ENCODE measurements around the gene ANKRD24. TPM values are rescaled to one million over a fixed set of nuclear protein-coding genes. Genes with fewer than 3 reads are reported as not detected.

ANKRD24 gene
- total and polyA plus RNA-seq, 2 experiments from 2014 or later: 3.7 to 18.0 TPM

- TF ChIP-seq ZNF462 (CRISPR knock-in tag; IDR thresholded peaks at IDR 0.05): no peak
- no peak for TF ChIP-seq EZH2phosphoT487 (IDR thresholded peaks at IDR 0.05; ENCODE audit: unreplicated experiment)
- no peak for TF ChIP-seq ZNF331 (CRISPR knock-in tag; IDR thresholded peaks at IDR 0.05; ENCODE audit: low read depth)
- TF ChIP-seq NANOG (IDR thresholded peaks at IDR 0.05; ENCODE audit: borderline replicate concordance): no peak
- no peak for TF ChIP-seq STAT1 (IDR thresholded peaks at IDR 0.05; ENCODE audit: unreplicated experiment)
- no peak for TF ChIP-seq ETS1 (IDR thresholded peaks at IDR 0.05)
- TF ChIP-seq JUNB (IDR thresholded peaks at IDR 0.05; ENCODE audit: unreplicated experiment): no peak
- TF ChIP-seq ZNF114 (CRISPR knock-in tag; IDR thresholded peaks at IDR 0.05): no peak
- TF ChIP-seq EZH2 (IDR thresholded peaks at IDR 0.05; ENCODE audit: low read depth, unreplicated experiment): no peak
- no peak for TF ChIP-seq CREB1 (CRISPR knock-in tag; IDR thresholded peaks at IDR 0.05; ENCODE audit: low read depth)
- no peak for TF ChIP-seq POLR2AphosphoS5 (IDR thresholded peaks at IDR 0.05; ENCODE audit: low read depth)
These were observed 8.1 kb upstream of the ANKRD24 start (continued) for GRCh38 chr19:4174213-4174894.
